ENCODE results near the gene NRP2.

NRP2 gene

GRCh38 chr2:205734436-205735037 is 52.2 kb downstream of the NRP2 start:
- DNase-seq = peak; percentile 33 to 71

- no peak for DNase-seq
These were observed 56.0 kb downstream of the NRP2 start for GRCh38 chr2:205738117-205738968.

- peak; percentile 28 to 86 for DNase-seq
These were observed 57.3 kb downstream of the NRP2 start for GRCh38 chr2:205739620-205740019.

- no peak for DNase-seq
These were observed 58.1 kb downstream of the NRP2 start for GRCh38 chr2:205740381-205740780.

GRCh38 chr2:205741256-205741978 is 59.1 kb downstream of the NRP2 start:
- no peak for DNase-seq

- no peak for DNase-seq
These were observed 60.8 kb downstream of the NRP2 start for GRCh38 chr2:205743137-205743536.

- DNase-seq = no peak
These were observed 61.8 kb downstream of the NRP2 start for GRCh38 chr2:205744074-205744591.

GRCh38 chr2:205745661-205746419 is 63.5 kb downstream of the NRP2 start:
- DNase-seq = no peak

GRCh38 chr2:205746420-205746785 is 64.1 kb downstream of the NRP2 start:
- DNase-seq = peak in 1 of 2 experiments; percentile 19

- no peak for DNase-seq
These were observed 65.6 kb downstream of the NRP2 start for GRCh38 chr2:205747829-205748386.

GRCh38 chr2:205748639-205749038 is 66.3 kb downstream of the NRP2 start:
- no peak for DNase-seq

- no peak for DNase-seq
These were observed 66.8 kb downstream of the NRP2 start for GRCh38 chr2:205749078-205749477.

GRCh38 chr2:205750797-205751196 is 68.5 kb downstream of the NRP2 start:
- DNase-seq = no peak

- DNase-seq = no peak
These were observed 69.3 kb downstream of the NRP2 start for GRCh38 chr2:205751569-205752031.

GRCh38 chr2:205752296-205752820 is 70.1 kb downstream of the NRP2 start:
- no peak for DNase-seq

GRCh38 chr2:205752924-205753323 is 70.6 kb downstream of the NRP2 start:
- DNase-seq = no peak

- no peak for DNase-seq
These were observed 72.1 kb downstream of the NRP2 start for GRCh38 chr2:205754285-205754923.

- peak in 1 of 2 experiments; percentile 41 for DNase-seq
These were observed 72.6 kb downstream of the NRP2 start for GRCh38 chr2:205754924-205755321.

GRCh38 chr2:205755923-205756322 is 73.6 kb downstream of the NRP2 start:
- DNase-seq = no peak

GRCh38 chr2:205757271-205757670 is 75.0 kb downstream of the NRP2 start:
- no peak for DNase-seq

- peak; percentile 40 to 82 for DNase-seq
These were observed 75.8 kb downstream of the NRP2 start for GRCh38 chr2:205758051-205758450.

GRCh38 chr2:205758500-205758899 is 76.2 kb downstream of the NRP2 start:
- DNase-seq = no peak

Measured in NCI-H446 (cell line).